AG08395 (cell line): ENCODE results near the gene COMMD6.
A peak's percentile ranks its signal among the peaks of the same experiment; 100 is the strongest.

Source experiments
- DNase-seq: peaks from one replicate; pipeline ENCODE4 v3.0.0; 2012; ENCODE audit warnings: mixed read lengths, low spot score

COMMD6 gene

DNA sequence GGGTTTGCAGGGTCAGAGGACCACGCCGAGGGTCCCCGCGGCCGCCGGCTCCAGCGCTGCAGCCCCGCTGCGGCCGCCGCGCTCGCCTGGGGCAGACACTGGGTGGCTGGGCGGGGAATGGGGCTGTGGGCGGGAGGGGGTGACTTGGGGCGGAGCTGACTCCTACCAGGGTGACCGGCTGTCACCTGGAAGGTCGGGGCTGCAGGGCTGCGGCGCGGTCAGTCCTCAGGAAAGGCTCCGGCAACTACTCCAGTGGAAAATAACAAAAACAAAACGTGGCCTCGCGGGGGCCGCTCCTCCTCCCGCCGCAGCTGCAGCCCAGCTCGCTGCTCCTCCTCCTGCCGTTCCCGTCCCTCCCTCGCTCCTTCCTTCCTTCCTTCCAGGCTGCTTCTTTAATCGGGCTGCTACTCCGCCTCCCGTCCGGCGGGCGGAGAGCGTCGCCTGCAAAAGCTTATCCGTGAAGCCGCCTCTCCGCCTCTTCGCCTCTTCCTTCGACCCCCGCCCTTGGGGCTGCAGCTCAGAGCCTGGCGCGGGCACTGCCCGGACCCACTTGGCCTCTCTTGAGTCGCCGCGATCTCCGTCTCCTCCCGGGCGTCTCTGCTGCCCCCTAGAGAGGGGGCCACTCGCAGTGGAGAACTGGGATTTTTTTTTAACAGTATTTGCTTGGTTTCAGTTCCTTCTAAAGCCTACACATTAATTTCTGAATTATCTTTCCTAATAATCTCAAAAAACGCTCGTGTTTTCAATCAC is 55.4 kb downstream of the COMMD6 start, which contains the start of gene TBC1D4:
TSS of gene TBC1D4 (minus strand) at position 100 of the 750 bp plus-strand sequence. CDS start 402 bp downstream, outside the sequence.
- DNase-seq = peak; percentile 67

DNA sequence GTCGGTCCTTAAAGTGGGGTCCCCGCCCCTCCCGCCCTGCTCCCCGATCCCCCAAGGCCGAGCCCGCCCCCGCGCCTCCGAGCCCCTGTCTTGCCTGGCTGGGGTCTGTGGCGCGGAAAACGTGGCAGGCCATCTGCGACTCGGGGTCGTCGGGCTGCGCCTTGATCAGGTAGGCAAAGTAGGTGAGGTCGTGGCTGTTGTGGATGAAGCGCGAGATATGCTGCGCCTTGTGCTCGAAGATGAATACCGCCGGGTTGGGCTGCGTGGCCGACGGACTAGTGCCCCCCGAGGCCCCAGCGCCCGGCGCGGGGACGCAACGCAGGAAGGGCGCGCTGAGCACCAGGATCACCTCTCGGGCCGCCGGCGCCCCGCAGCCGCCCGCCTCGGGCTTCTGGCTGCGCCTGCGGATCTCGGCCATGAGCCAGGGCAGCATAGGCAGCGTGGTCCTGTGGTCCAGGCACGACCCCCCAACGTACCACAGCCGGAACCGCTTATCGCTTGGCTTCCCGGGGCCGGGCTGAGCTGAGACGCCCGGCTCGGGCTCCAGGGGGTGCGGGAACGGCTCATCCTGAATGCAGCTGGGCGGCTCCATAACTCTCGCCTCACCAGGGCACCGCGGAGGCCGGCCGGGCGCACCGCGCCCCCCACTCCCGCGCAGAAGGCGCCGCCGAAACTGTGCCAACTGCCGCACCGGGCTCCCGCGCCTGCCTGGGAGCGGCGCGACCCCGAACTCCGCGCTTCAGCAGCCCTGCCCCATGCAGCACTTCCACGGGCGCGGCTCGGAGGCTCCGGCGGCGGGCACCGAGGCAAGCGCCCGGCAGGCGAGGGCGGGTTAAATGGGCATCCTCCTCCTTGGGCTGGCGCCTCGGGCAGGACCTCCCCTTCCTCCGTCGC is 56.2 kb downstream of the COMMD6 start:
- DNase-seq = peak; percentile 23

DNA sequence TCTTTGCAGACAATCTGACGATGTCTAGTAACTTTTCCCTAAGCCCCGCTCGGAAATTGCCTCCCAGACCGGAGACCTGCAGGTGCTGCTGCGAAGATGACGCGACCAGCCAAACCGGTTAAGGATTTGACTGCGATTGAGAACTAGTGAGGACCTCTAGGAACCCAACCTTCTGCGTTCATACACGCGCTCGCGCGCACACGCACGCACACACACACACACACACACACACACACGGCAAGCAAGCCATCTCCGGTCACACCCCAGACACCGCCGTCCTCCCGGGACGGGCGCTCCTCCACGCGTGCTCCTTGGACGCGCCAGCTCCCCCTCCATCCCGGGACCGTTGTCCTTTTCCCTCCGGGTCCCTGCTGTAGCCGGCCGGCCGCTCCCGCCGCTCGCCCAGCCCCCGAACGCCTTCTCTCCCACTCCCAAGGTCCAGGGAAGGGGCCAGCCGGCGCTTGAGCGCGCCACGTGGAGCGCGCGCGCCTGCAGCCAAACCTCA is 56.9 kb downstream of the COMMD6 start:
- peak; percentile 10 for DNase-seq

DNA sequence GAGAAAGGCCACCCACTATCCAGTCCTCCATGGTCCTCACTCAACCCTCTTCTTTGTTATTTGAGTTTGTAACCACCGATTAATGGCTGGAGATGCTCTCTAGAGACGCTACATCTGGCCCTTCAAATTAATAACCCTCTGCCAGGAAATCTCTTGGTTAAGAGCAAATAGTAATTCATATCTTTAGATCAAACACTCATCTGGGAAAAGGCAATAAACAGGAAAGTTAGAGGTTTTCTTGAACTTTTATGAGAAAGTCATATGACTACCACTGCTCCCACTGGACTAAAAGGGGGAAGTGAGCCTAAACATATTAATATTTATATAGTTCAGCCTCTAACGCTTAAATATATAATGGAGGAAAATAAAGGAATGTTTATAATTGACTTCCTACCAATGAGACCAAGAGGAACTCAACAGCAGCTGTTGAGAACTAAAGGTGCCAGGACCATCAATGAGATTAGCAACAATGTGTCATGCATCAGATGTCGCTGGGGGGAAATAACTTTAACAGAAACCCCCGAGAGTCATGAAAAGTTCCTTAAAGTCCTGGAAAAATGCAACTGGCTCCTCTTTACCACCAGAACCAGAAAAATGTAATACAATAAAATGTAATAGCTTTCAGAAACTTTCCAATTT is 58.4 kb downstream of the COMMD6 start:
- no peak for DNase-seq

DNA sequence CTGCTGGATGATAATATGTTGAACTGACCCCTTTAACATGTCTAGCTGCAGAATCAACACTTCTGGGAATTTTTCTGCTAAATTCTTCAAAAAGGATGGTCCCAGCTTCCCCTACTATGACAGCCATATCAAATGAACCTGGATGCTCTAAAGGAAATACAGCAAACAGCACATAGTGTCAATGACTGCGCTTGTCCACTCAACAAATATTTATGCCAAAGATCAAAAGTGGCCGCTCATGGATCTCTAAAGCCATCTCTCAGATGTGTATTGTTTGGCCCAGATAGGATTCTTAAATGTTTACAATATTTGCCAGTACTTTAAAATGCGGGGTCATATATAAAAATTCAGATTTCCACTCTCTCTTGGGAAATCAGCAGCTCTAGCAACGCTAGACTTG is 59.0 kb downstream of the COMMD6 start:
- DNase-seq = no peak
